HG02885 (cell line): Measurements from ENCODE around the gene HDC.

Experiments used
- ATAC-seq: cut with Tn5 transposase; IDR thresholded peaks from one replicate; pipeline ENCODE4 v1.9.1; 2021; ENCODE audit warnings: mild to moderate bottlenecking; ENCODE audit not compliant: unreplicated experiment, poor library complexity

HDC gene

DNA sequence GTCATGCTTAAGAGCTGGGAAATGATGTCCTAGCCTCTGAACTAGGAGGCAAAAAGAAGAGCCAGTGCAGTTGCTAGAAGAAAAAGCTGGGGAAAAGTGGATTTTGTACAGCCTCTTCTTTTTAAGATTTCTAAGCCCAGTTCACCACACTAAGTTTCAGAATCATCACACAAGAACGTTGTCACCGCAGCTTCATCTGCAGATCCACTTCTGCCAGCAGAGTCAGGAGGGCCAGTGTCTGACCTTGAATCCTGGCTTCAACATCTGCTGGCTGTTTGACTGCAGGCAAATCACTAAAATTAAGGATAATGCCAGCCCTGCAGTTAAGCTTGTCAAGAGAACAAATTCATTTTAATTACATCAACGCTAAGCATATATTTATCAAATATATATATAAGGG, 36.2 kb downstream of the HDC start:
- no peak for ATAC-seq

DNA sequence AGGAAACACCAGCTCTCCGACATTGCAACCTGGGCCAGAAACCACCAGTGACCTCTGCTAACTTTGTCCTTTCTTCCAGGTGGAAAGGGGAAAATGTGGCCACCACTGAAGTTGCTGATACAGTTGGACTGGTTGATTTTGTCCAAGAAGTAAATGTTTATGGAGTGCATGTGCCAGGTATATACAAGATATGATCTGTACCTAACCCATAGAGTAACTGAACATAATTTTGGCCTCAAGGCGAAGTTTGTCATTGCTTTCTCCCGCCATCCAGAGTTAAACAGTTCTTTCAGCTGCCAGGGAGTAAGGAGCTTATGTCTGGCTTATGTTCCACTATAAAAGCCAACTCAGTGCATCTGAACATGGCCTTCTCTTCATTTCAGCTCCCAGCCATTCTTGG, 36.7 kb downstream of the HDC start:
- ATAC-seq: no peak

DNA sequence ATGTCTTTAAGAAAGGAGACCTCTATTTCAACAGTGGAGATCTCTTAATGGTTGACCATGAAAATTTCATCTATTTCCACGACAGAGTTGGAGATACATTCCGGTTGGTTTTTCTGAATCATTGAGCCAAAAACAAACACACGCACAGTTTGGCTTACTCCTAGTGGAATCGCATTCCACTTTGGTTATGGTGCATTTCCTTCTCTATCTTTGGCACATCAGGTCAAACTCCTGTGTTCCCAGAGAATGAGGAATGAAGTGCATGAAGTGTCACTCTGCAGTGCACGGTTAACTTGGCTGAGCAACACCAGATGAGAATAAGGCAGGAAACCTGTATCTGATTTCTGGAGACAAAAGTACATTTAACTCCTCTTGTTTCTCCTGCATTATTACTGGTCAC, 38.5 kb downstream of the HDC start:
- ATAC-seq: no peak

DNA sequence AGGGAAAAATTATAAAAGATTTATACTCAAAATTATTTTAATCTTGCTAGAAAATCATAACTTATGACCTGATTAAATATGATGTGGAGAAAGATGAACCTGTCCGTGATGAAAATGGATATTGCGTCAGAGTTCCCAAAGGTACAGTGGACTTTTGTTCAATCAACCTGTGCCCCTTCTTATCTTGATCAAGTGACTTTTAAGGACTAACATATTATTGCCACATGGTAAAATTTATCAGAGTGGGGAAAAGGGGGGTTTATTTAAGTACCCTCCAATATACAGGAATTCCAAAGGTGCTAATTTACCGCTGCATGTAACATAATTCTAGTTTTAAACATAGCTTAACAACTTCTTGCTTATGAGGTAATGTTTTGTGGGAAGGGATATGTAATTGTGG, 39.6 kb downstream of the HDC start:
- ATAC-seq: no peak

DNA sequence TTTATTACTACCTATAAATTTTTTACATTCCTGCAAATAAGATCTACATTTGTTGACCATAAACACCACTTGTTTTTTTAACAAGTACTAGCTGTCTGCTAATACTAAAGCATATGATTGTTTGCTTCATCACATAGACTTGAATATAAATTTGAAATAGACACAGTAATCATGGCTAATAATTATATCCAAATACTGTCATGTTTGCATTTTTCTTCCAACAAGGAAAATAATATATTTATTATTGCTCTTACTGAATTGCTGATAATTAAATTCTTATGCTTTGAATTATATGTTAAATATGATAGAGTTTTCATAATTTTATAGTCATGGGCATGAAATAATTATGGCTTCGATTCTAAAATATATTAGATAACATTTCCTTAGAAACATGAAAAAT, 40.5 kb downstream of the HDC start:
- ATAC-seq: no peak

DNA sequence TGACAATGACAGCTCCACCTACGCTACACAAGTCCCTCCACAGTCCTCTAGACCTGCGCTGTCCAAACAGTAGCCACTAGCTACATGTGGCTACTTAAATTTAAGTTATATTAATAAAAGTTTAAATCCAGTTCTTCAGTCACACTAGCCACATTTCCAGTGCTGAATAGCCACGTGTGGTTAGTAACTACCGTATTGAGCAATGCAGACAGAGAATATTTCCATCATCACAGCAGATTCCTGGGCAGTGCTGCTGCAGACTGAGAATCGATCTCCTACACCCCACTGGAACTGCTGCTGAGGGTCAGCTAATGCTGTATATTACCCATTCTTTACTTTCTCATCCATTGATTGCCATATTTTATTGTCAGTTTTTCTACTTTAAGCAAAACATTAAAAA, 40.9 kb downstream of the HDC start:
- ATAC-seq: no peak

DNA sequence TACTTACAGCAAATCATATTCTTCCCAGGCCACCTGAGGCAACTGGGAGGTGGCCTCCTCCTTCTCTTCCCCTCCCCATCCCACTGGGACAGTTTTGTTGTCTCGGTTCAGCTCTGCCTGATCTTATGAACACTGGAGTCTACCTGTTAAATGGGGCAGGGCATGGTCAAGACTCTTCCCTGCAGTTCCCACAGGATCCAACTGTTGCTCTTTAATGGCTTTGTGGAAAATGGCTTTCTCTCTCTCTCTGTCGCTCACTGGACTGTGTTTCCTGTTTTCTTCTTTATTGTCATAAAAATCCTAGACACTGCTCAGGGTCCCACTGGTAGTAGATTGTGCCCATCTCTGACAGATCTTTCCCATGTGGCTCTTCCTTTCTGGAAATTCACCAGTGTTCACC, 43.3 kb downstream of the HDC start:
- no peak for ATAC-seq

DNA sequence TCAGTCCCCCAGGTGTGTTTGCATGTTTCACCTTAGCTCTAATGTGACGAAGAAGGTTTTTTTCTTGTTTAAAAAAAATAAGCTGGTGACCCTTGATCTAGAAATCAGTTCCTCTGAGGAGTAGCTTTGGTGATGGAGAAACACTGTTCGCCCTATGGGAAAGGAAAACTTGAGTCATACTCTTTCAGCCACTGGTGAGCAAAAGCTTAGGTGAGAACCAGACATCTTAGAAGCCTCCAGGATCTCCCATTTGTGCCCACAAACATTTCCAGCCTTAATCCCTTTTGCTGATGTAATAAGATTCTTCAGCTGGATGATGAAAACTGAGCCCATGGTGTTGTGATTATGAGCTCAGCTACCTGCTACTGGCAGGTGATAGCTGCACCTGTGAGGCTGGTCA, 45.7 kb downstream of the HDC start:
- ATAC-seq: no peak

DNA sequence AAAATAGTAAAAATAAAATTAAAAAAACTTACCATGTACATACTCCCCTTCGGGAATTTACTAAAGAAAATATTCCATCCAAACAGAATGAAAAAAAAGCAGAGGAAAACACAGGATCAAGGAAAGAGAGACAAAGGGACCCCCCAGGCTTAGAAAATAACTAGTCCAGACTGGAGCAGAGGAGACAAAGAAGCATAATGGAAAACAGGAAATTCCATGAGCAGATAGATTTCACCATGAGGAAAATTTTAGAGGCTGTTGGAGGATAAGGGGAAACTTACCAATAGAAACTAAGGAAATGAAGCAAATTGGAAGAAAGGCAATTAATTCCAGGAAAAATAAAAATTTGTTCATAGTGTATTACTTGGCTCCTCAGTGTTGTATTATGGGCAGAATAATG, 46.8 kb downstream of the HDC start:
- ATAC-seq: no peak

DNA sequence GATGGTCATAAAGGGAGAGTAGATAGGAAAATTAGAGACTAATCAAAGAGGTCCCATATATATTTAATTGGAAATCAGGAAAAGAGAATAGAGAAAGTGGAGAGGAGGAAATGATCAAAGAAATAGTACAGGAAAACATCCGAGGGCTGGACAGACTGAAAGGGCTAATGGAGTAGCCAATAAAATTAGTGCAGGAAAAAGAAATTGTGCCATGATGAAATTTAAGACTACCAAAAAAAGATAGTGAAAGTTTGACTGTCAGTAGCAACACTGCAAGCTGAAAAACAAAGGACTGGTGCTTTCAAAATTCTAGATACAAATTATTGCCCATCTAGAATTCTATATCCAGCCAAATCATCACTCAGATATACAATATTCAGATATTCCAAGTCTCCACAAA, 47.2 kb downstream of the HDC start:
- no peak for ATAC-seq

DNA sequence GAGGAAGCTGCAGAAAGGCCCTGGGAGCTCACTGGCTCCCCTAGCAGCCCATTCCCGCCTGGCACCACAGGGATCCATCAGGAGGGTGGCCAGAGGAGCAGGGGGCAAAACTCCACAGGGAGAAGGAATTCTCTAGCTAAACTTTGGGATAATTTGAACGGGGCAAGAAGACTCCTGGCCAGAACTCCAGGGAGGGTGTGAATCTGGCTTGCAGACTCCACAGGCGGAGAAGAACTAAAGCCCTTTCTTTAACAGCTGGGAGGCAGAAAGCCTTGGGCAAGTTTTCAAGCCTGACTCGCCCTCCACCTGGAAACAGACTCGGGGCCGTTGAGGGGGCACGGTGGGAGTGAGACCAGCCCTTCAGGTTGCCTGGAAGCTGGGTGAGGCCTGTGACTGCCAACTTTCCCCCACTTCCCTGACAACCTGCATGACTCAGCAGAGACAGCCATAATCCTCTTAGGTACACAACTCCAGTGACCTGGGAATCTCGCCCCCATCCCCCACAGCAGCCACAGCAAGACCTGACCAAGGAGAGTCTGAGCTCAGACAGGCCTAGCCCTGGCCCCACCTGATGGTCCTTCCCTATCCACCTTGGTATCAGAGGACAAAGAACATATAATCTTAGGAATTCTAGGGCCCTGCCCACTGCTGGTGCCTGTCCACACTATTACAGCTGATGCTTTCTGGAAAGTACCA, 54.9 kb downstream of the HDC start:
- ATAC-seq: no peak

DNA sequence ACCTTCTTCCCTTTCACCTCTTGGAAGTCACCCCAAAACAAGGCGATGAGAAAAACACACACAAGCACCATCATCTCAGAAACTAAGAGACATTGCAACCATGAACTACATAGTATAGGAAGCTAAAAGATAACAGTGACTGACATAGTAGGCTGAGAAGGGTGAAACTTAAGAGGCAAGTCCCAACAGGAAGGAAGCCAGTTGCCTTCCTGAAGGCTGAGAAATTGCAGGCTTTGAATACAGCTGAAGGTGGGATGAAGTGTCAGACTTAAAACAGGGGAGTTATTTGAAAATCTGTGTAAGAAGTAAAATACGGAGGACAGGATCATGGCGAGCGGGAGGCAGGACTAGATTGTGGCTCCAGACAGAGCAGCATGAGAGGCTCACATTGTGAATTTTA, 55.7 kb downstream of the HDC start:
- ATAC-seq: no peak

DNA sequence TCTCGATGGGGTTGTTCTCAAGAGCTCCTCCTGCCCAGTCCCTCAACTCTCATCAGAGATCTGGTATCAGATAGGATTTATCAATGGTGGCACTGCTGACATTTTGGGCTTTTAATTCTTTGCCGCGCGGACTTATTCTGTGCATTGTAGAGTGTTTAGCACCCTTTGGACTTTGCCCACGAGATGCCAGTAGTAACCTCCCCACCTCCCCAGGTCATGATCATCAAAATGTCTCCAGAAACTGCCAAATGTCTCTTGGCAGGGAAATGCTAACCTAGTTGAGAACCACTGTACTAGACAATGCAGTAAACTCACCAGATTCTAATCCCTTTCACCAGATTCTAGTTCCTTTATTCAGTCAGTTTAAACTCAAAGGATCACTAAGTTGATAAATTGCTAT, 59.5 kb downstream of the HDC start:
- no peak for ATAC-seq

DNA sequence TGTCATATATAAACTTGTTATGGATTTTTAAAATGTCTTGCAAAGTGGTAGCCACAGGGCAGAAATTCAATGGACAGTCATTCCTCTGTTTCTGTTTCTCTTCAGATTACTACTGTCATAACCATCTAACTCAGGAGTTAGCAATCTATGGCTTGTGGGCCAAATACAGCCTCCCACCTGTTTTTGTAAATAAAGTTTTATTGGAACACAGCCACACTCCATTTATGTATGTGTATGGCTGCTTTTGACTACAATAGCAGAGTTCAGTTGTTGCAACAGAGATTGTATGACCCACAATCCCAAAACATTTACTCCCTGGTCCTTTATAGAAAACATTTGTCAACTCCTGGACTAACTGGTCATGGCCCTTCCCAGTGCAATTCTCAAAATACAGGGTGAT, 63.5 kb downstream of the HDC start:
- ATAC-seq: no peak

DNA sequence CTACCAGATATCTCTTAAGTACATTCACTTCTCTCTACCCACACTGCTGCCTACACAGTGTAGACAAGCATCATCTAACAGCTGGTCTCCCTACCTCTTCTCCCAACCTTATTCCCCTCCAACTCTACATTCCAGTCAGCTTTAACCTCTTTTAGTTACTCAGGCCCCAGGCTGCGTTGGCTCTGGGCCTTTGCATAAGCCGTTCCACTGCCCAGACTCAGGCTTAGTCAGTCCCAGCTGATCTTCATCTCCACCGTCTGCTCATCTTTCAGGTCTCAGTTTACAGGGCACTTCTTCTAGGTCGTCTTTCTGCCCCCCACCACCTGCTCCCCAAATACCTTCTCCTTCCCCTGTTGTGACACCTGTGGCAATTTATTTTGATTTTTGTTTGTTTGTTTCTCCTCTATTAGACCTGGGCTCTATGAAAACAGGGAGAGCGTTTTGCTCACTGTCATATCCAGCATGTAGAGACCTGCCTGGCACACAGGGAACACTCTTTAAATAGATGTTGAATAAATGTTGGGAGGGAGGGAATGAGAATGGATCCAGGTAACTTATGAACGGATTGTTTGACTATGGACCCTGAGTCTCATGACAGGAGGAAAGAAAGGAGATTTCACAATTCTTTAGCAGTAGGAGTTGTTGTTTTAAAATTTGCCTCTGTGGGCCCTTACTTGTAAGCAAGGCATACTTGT, 72.5 kb downstream of the HDC start:
- ATAC-seq: no peak

DNA sequence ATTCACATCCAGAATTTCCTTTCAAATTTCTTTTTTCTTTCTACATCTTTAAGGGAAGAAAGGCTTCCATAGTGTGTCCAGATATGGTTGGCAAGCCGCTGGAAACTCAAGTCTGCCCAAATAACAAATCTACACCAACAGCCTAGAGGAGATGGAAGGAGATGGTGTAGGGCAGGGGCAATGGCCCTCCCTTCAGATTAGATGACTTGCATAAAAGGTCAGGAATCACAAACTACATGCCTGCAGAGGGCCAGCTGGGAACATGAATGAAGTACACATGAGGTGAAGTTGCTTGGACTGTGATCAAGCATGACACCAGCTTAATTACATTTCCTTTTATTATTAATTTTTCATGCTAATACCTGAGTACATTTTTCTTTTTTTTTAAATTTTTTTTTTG, 73.4 kb downstream of the HDC start:
- ATAC-seq: no peak
